Activated CD8-positive, alpha-beta memory T cell treated with anti-CD3 and anti-CD28 coated beads for 4 hours (primary cell): Measurements from ENCODE around the gene CUL7.
A peak's percentile ranks its signal among the peaks of the same experiment; 100 is the strongest.
"Not testable (repeated sequence)": the region's sequence is repeated elsewhere in the genome, so short reads cannot be mapped to it uniquely, and the experiment has no call there.

Source experiments
- DNase-seq, 2 donors: peaks; one replicate each; pipeline ENCODE4 v3.0.0-alpha.2; 2020; ENCODE audit warnings: low read depth in 2 of 2

CUL7 gene

DNA sequence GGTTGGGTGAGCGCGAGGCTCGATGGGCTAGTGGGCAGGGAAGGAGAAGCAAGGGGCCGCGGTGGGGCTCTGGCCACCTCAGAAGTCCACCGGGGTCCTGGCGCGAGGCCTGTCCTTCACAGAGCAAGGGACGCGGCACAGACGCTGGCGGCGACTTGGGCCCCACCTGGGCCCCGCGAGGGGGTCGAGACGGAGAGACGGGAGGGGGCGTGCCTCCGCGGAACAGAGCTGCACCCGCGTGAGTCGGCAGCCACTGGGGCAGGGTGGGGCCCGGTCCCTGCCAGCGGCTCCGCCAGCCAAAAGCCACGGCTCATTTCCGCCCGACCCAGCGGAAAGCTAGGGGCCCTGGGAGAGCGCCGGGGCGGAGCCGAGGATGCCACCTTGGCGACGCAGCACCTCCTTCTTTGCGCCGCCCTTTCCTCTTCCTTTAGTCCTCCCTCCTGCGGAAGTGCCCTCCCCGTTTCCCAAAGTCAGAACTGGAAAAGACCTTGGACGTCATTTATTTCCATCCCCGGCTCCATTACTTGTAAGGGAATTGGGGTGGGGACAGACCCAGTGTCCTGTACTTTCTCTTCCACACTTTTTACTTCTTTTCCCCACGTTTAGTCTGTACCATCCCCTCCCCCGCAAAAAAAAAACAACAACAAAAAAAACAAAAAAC, at the start of gene CUL7:
TSS of gene CUL7 (minus strand) at position 307 of the 661 bp plus-strand sequence. CDS start 1,063 bp downstream, outside the sequence.
- peak; percentile 70 to 77 for DNase-seq

DNA sequence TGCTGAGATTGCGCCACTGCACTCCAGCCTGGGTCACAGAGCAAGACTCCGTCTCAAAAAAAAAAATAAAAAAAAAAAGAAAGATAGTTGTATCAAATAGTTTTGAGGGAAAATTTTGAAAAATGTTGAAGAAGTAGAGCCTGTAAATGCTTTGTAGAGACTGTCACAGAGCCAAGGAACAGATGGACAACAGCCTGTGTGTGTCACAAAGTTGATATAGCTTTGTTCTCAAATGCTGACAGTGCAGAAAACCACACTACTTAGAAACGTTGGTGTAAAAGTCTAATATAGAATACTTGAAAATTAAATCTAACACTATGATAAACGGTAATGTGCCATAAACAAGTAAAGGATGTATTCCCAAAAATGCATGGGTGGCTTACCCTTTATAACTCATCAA, 47.8 kb upstream of the CUL7 start:
- no peak for DNase-seq

DNA sequence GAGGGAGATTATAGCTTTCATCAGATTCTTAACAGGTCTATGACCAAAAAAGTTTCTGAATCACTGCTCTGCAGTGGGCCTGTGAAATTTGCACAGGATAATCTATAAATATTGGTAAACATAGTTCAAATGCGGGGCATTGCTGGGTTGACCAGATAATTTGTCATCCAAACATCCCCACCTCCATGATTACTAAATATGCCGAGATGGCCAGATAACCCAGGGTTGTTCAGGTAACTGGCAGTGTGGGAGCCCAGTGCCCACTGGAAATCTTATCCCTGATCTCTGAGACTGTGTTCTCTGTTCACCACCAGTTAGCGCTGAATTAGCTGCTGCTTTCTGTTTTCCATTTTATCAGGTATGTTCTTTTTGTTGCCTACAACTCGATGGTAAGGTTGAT, 43.9 kb upstream of the CUL7 start:
- no peak for DNase-seq

DNA sequence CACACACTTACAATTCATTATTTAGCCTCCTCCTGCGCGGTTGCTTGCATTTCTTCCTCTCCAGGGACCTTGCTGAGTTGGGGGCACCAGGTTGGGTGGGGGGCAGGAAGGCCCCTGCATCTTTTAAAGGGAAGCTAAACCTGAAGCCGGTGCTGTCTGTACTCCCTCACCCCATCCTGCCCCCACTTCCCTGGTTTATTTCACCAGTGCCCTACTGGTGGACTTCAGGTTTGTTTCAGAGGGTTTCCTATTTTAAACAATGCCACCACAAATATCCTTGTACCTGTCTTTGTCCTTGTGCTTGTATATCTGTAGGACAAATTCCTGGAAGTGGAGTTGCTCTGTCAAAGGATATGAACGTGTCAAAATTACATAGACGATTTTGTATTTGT, 43.4 kb upstream of the CUL7 start:
- DNase-seq, result no peak

DNA sequence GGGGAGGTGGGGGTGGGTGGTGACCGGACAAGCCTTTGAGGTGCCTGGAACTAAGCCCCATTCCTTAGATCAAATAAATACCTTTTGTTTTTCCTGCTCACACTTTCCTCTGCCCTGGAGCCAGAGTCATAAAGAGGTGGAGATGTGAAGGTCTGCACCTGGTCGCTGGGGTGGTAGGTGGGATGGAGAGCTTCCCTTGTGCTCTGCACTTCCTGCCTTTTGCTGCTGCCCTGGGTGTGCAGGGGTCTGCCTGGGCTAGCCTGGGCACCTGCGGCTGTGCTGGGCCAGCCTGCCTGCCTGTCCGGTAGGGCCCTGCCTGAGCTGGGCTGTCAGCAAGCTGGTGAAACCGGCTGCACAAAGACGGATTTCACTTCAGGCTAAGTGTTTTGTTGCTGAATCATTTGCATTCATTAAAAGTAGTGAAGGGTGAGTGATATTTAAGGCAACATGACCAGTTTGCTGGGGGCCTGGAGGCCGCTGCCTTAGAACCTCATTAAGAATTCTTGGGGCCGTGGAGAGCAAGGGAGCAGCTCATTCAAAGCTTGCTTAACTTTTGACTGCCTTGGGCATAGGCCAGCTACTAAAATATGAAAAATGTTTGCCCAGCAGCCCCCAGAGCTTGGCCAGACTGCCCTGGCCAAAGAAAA, 42.9 kb upstream of the CUL7 start:
- no peak for DNase-seq

DNA sequence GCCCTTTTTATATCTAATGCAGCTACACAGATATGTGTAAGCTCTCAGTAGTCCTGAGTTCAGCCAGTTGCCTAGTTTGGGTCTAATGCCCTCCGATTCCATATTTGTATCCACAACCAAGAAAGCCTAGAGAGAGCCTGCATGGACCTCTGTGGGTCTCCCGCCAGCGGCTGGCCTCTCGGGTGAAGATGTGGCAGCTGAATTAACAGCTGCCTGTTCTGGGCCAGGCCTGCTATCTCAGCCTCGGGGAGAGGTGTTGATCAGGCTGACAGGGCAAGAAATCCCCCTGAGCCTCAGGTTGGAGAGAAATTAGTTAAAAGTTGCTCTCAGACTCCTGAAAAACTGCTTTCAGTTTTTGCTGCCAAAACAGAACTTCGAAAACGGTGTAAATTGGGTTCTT, 42.3 kb upstream of the CUL7 start:
- DNase-seq, result no peak

DNA sequence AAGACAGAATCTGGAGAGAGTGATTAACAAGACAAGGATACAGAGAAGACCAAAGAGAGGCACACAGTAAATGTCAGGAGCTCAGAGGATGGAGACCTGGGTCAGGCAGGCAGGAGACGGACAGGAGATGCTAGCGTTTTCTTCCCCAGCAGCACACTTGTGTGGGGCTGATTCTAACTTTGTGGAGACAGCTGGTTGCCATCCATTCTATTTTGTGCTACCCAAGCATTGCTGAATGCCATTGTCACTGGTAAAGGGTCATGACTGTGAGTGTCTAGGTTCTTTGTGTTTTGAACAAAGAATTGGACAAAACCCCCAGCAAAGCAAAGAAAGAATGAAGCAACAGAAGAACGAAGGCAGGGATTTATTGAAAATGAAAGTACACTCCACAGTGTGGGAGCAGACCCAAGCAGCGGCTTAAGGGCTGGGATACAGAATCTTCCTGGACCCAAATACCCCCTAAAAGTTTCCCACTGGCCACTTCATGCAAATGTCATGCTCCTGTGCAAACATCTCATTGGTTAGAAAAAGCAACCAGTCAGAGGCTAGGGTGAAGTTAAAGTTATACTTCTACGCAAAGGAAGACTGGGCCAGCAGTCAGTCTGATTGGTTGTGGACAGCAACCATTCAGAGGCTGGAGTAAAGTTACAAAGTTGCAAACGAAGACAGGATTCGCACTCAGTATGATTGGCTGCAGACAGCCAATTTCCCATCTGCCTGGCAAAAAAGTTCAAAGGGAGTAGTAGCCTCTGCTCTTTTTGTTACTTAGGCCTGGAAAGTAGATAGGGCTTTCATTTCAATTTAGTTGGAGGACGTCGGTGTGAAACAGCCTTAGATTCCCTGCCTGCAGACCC, 40.0 kb upstream of the CUL7 start:
- DNase-seq, result no peak

DNA sequence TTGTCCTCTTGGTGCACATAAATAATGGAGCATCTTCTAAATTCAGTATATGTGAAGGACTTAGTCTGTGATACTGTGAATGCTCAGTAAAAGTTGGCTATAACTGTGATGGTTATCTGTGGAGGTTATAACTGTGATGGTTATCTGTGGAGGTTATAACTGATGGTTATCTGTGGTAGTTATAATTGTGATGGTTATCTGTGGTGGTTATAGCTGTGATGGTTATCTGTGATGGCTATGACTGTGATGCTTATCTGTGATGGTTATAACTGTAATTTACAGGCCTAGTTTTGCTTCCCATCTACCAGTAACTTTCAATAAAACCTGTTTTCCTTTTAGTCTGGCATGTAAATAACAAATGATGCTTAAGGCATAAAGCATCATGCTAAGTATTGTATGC, 39.0 kb upstream of the CUL7 start:
- DNase-seq, result no peak

DNA sequence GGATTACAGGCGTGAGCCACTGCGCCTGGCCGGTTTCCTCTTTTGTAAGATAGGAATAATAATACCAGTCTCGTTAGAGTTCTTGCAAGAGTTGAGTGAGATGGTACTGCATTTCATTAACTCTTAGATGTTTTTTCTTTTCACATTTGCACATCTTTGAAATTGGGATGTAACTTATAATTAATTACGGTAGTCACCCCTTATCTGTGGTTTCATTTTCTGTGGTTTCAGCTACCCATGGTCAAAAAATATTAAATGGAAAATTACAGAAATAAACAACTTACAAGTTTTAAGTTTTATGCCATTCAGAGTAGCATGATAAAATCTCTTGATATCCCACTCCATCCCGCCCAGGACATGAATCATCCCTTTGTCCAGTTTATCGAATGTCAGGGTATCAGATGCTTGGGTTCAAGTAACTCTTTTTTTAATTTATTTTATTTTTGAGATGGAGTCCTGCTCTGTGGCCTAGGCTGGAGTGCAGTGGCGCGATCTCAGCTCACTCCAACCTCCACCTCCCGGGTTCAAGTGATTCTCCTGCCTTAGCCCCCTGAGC, 37.9 kb upstream of the CUL7 start:
- DNase-seq, result no peak

DNA sequence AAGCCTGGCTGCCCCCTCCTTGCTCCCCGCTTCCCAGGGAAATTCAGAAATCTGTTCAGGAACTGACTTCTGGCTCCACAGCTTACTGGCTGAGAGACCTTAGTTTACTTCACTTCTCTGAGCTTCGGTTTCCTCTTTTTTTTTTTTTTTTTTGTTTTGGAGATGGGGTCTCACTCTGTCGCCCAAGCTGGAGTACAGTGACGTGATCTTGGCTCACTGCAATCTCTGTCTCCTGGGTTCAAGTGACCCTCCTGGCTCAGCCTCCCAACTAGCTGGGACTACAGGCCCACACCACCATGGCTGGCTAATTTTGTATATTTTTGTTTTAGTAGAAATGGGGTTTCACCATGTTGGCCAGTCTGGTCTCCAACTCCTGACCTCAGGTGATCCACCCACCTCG, 37.4 kb upstream of the CUL7 start:
- DNase-seq, result no peak

DNA sequence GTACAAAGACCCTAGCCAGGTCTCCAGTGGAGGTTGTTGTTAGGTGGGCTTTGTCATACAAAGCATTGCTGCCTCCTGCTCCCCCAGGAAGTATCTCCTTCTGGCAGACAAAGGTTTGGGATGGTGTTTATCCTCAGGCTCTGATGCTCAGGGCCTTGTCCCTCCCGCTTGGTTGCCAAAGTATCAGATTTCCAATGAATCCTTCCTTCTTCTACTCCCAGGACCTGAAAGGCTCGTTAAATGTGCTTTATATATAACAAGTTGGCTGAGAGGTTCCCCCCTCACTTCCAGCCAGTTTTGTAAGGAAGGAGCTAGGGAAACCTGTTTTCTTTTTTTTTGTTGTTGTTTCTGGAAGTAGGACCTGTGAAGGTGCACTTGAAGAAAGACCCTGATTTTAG, 36.9 kb upstream of the CUL7 start:
- no peak for DNase-seq

DNA sequence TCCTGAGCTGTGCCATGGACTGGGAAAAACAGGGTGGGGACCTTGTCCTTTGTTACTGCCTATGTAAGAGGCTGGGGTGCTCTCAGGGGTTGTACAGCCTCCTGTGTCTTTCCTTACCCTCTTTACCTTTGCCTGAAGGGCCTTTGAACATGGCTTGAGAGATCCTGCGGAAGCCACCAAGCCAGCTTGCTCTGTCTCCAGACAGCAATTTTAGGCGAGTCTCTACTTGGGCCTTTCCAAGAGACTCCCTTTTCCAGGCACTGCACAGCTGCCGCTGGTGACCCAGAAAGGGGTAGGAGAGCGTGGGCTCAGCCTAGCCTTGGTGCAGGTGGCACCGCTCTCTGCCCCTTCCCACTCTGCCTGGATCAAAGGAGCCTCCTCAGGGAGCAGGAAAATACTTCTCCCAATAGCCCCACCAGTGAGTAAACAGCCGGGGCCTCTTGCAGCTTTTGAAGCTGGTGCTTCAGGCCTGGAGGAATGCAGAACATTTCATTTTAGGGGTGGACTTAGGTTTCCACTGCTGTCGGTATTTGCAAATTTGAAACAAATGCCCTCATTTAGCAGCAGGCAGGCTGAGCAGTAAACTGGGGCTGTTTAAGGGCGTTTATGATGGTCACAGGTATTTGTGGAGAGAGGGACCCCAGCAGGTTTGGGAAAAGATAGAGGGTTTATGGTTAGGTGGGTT, 36.4 kb upstream of the CUL7 start:
- no peak for DNase-seq

DNA sequence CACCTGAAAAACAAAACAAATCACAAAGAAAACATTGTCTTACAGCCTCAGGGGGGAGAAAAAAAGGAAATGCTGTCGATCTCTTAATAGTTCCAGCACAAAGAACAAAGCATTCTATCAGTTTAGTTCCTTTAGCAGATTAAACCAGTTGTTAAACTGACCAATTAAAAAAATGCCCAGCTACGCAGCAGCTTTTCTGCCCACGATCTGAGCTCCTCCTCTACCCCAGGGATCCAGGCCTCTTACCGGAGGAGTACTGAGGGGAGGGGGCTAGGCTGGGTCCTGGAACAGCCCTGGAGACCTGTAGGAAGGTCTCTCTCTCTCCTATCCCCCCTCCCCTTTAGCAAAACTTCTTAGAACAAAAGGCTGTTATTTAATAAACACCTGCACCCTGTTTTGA, 35.8 kb upstream of the CUL7 start:
- DNase-seq, result no peak

DNA sequence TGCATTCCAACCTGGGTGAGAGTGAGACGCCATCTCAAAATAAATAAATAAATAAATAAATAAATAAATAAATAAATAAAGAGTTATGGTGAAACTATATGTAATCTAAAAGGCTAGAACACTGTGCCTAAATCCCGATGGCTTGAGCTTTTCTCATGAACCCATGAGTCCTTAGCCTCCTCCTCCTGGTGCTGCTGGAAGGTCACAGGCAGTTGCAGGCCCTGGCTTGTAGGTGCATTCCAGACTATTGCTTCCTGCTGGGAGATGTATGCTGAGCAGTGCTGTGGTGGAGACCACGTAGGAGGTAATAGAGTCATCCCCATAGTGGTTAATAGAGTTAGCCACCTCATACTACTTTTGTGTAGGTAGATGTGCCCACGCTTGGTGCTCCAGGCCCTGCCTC, 35.0 kb upstream of the CUL7 start:
- DNase-seq, result no peak

DNA sequence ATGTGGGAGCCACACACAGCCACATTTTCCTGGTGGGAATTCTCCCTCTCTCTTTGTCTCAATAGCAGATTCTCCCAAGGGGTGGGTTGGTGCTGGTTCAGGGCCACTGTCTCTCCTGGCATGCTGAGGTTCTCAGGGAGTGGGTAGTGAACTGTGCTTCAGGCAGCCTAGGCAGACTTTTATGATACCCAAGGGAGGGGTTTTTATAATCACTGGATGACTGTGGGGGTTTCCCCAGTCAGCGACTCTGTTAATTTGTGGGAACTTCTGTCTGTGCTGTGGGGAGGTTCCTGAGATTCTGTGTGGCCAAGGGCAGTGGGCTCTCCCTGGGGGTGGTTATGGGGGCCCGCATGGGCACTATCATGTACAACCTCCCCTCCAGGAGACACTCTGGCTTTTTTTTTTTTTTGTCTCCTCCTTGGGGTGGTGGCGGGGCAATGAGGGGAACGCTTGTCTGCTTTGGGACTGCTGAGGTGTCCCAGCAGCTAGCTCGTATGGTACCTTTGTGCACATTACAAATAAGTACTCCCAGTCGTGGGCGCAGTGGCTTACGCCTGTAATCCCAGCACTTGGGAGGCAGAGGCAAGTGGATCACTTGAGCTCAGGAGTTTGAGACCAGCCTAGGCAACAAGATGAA, 32.5 kb upstream of the CUL7 start:
- no peak for DNase-seq

DNA sequence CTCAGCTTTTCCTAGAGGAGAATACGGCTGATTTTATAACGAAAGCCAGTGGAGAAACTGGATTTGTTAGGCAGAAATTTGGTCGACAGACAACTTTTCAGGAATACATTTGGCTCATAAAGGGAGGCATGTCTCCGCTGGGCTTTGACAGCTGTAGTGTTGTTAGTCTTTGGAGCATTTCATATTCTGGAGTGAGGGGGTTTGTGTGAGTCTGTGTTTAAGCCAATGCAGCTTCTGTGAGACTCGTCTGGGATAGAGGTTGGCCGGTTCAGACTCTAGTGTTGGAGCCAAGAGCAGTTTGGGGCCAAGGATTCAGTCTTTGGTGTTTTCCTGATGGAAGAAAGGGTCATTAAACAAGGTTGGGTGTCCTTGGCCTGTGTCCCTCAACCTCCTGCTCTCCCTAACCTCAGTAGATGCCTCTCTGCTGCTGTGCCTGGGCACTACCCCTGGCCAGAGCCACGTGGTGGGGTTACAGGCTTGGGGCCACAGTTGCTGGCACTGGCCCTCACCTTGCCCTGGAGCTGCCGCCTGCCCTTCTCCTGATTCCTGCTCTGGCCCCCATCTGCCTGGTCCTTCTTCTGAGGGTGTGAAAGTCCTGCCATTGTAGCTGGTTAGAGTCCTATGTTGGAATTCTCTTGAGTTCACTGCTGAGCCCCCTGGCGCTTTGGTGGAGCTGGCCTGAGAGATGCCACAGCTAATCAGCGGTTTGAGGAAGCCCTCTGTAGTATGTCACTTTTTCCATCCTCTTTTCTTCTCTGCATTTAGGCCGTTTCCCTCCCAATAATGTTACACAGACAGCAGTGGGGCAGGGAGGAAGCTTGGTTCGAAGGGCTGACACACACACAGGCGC, 29.4 kb upstream of the CUL7 start:
- DNase-seq, result no peak

DNA sequence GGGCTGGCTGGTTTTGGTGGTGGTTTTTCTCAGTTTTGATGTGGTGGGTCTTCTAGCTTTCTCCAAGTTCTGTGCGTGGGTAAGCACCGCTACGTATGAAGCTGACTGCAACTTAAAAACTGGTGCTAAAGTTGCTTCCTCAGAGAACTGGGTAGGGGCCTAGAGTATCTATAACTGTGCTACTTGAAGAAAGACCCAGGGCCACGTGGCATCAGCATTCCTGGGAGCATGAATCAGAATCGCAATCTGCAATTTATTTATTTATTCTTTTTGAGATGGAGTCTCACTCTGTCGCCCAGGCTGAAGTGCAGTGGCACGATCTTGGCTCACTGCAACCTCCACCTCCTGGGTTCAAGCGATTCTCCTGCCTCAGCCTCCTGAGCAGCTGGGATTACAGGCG, 28.3 kb upstream of the CUL7 start:
- not testable (repeated sequence) for DNase-seq

DNA sequence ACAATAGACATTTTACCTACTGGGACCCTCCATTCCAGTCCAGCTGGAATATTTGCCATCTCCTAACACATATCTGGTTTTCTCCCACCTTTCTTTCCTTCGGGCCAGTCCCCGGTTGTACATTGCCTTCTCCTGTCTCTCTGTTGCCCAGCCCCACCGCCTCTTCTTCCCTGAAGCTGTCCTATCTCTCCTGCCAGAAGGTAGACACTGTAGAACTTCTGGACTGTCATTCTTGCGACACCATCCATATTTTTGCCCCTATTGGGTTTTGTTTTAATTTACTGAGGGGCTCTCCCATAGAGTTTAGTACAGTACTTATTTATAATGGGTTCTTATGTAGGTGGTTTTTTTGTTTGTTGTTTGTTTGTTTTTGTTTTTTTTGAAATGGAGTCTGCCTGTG, 27.4 kb upstream of the CUL7 start:
- no peak for DNase-seq

DNA sequence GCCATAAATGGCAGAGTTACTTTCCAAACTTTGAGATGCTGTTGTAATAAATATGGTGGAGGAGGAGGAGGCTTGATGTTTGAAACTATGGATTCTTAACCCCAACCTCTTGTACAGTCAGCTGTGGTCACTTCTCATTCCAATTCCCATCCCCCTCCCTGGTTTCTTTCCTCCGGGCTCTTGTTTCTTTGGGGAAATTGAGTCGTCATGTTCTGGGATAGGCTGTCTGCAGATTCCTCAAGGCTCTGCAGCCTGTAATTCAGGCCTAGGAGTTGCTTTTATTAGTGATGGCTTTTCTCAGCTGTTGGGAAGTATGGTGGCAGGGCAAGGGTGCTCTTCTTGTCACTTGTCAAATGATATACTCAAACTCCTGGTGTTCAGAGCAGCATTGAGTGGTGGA, 25.0 kb upstream of the CUL7 start:
- no peak for DNase-seq

DNA sequence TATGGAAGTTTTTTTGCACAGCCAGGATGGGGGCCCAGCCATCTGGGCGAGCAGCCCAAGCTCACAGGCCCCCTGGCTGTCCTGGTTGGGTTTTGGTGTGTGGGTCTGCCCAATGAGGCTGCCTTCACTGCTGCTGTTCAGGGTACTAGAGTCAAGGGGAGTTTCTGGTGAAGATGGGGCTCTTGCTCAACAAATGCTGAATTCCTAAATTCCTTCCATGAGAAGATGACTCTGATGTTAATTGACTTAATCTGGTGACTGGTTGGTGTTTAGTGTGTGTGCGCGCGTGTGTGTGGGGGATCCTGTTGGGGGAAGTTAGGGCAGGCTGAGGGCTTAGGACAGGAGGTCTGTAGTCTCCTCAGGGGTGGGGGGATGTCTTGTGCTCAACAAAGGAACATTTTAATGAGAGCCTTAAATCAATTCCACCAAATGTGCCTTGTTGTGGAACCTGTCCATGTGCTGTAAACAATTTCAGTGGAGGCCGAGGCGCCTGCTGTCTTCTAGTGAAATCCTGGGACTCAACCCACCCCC, 24.4 kb upstream of the CUL7 start:
- DNase-seq, result no peak
